K562 (cell line): ENCODE measurements around the gene ESCO1. TPM values are rescaled to one million over a fixed set of nuclear protein-coding genes. Genes with fewer than 3 reads are reported as not detected.
A peak's percentile ranks its signal among the peaks of the same experiment; 100 is the strongest.

Experiments
- ARNT ChIP-seq, 2 experiments: fragments of 450-650 bp; IDR thresholded peaks; 2 replicates each; pipeline ENCODE4 v1.6.1; 2016; ENCODE audit warnings: mild to moderate bottlenecking in 1 of 2
- BMI1 ChIP-seq: fragments of 150-350 bp; IDR thresholded peaks from 2 replicates; pipeline ENCODE4 v1.6.1; 2014; ENCODE audit warnings: low read length
- FOXK2 ChIP-seq, 2 experiments: fragments of 450-650 bp; IDR thresholded peaks in 1 of 2; conservative IDR thresholded peaks in 1 of 2; 2 replicates each; pipeline ENCODE4 v1.6.1; 2016; ENCODE audit warnings: low read depth in 2 of 2, mild to moderate bottlenecking in 1 of 2
- NR2C2 ChIP-seq, 2 experiments: fragments of 200-800 bp in 1 of 2; sonication (Bioruptor generic) in 1 of 2; sonication (generic) in 1 of 2; formaldehyde crosslinking in 1 of 2; IDR thresholded peaks; 2 replicates each; pipeline versions ENCODE4 v1.6.1 to v1.8.0; 2016 to 2022; ENCODE audit warnings: mild to moderate bottlenecking in 1 of 2, missing compliant biosample characterization in 1 of 2, missing genetic modification characterization in 1 of 2, missing genetic modification reagents in 1 of 2
- RBM14 ChIP-seq: fragments of 200-400 bp; formaldehyde crosslinking; IDR thresholded peaks from 2 replicates; pipeline ENCODE4 v1.6.1; 2018; ENCODE audit warnings: low read depth, mild to moderate bottlenecking, low read length, moderate library complexity, borderline replicate concordance; ENCODE audit not compliant: insufficient read depth
- TEAD4 ChIP-seq, 2 experiments: sonication (generic) in 1 of 2; formaldehyde crosslinking in 1 of 2; IDR thresholded peaks; 2 replicates each; pipeline versions ENCODE4 v1.6.1 to v1.8.0; 2012 to 2022; ENCODE audit warnings: borderline replicate concordance in 1 of 2, inconsistent platforms in 1 of 2, low read length in 1 of 2, mild to moderate bottlenecking in 1 of 2, missing genetic modification reagents in 1 of 2
- THRAP3 ChIP-seq: fragments of 450-650 bp; IDR thresholded peaks from 2 replicates; pipeline ENCODE4 v1.6.1; 2016; ENCODE audit warnings: mild to moderate bottlenecking, inconsistent platforms, borderline replicate concordance
- ZBTB11 ChIP-seq, 3 experiments: fragments of 200-800 bp in 1 of 3; fragments of 250-450 bp in 1 of 3; fragments of 450-650 bp in 1 of 3; sonication (Bioruptor Pico) in 1 of 3; sonication (Bioruptor generic) in 1 of 3; formaldehyde crosslinking in 1 of 3; IDR thresholded peaks; 2 replicates each; pipeline versions ENCODE4 v1.6.1 to v1.8.0; 2016 to 2022; ENCODE audit warnings: mild to moderate bottlenecking in 2 of 3, missing genetic modification characterization in 2 of 3, missing compliant biosample characterization in 1 of 3, moderate library complexity in 1 of 3
- ZBTB9 ChIP-seq: fragments of 450-650 bp; formaldehyde crosslinking; IDR thresholded peaks from 2 replicates; pipeline ENCODE4 v1.4.0; 2020; ENCODE audit warnings: mild to moderate bottlenecking, moderate library complexity
- ZFPM2 ChIP-seq: fragments of 250-450 bp; sonication (Bioruptor Pico); IDR thresholded peaks from 2 replicates; pipeline ENCODE4 v1.5.1; 2022; ENCODE audit warnings: mild to moderate bottlenecking
- ZNF12 ChIP-seq: sonication (generic); formaldehyde crosslinking; IDR thresholded peaks from 2 replicates; pipeline ENCODE4 v1.4.0; 2020; ENCODE audit warnings: mild to moderate bottlenecking, missing genetic modification reagents
- polyA plus RNA-seq, 8 experiments: library from polyadenylated mRNA; depleted of rRNA in 4 of 8; stranded (reverse) in 5 of 8; unstranded in 3 of 8; fragments of >200 nt; fragmentation: Nextera tagmentation in 2 of 8; fragmentation: Illumina TruSeq in 1 of 8; extraction: Ambion mirVana in 2 of 8; extraction: Trizol in 1 of 8; gene quantifications; 2 replicates each; pipeline versions ENCODE4 v1.2.1 to v1.2.3, GENCODE V29; 2011 to 2014; ENCODE audit warnings: inconsistent platforms in 1 of 8, missing spikeins in 1 of 8
- total RNA-seq, 7 experiments: library from RNA; depleted of rRNA in 6 of 7; stranded (reverse); fragments of >200 nt in 6 of 7; fragmentation: Illumina TruSeq in 2 of 7; extraction: Trizol in 2 of 7; gene quantifications; 2 replicates each; pipeline versions ENCODE4 v1.2.1 to v1.2.3, GENCODE V29; 2011 to 2021; ENCODE audit warnings: low replicate concordance in 1 of 7
- TF ChIP-seq, protein P1 (sequence below), 2 experiments: IDR thresholded peaks; 2 replicates each; pipeline ENCODE4 v1.6.1; 2011; ENCODE audit warnings: borderline replicate concordance in 1 of 2, control low read depth in 1 of 2, low read depth in 1 of 2, low read length in 1 of 2, mild to moderate bottlenecking in 1 of 2, mixed read lengths in 1 of 2, moderate library complexity in 1 of 2; ENCODE audit not compliant: insufficient read depth in 1 of 2, insufficient read length in 1 of 2, poor library complexity in 1 of 2, severe bottlenecking in 1 of 2; ENCODE audit errors: extremely low read depth in 1 of 2
- TF ChIP-seq, protein P2 (sequence below): fragments of 450-650 bp; IDR thresholded peaks from 2 replicates; pipeline ENCODE4 v1.6.1; 2016; ENCODE audit warnings: missing biosample characterization, missing genetic modification characterization
- TF ChIP-seq, protein P3 (sequence below): fragments of 250-450 bp; sonication (Bioruptor Pico); IDR thresholded peaks from 2 replicates; pipeline ENCODE4 v1.8.0; 2021; ENCODE audit warnings: mild to moderate bottlenecking, moderate library complexity

Gene ESCO1
- total and polyA plus RNA-seq, 9 of the 15 experiments (the other 6 are each of a cell fraction or from before 2014, with no cell fraction given) = 15.0 to 31.3 (median 19.6) TPM

DNA sequence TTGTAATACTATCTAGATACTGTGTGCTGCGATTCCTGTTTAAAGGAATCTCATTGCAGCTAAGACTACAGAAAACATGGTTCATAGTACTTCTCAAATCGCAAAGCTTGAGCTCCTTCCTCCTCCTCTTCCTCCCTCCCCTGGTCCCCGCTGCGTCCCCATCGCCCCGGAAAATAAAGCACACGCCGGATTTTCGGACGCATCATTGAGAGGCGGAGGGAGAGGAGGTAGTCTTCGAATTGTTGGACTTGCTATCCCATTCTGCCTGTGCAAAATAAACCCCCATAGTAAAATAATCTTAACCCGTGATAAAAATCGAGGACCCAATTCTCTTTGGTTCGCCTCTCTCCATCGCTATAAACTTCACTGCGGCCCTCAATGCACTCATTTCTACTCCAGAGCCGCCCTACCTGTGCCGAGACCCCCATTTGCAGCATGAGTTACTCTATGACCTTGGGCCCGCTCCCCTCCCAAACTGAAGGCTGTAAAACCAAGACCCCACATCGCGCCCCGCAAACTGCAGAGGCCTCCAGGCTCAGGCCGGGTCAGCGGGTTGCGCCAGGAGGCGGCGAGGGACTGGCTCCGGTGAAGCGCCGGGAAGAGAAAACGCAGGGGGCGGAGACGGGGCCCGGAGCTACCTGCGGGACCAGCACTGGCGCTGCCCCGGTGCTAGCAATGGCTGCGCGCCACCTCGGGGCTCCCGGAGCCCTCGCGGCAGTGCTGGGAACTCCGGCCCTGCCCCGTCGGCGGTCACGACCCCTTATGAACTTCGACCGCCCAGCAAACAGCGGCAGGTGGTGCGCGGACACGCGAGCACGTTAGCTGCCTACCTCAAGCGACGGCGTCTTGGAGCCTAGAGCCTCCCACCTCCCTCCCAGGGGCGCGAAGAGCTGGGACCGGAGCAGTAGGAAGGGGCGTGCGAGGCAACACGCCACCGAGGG lies 649 bp downstream of the ESCO1 start (continued):
- TF ChIP-seq, protein P1, sequence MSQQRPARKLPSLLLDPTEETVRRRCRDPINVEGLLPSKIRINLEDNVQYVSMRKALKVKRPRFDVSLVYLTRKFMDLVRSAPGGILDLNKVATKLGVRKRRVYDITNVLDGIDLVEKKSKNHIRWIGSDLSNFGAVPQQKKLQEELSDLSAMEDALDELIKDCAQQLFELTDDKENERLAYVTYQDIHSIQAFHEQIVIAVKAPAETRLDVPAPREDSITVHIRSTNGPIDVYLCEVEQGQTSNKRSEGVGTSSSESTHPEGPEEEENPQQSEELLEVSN (IDR thresholded peaks at IDR 0.05; ENCODE audit: borderline replicate concordance in 1 of 2, extremely low read depth in 1 of 2, insufficient read depth in 1 of 2, insufficient read length in 1 of 2, low read depth in 1 of 2, low read length in 1 of 2, poor library complexity in 1 of 2, severe bottlenecking in 1 of 2) = peak in 1 of 2 experiments; percentile 19
- peak; percentile 89 for TF ChIP-seq NR2C2 (CRISPR knock-in tag; IDR thresholded peaks at IDR 0.05)
- TF ChIP-seq NR2C2 (tag; IDR thresholded peaks at IDR 0.05) = peak; percentile 96
- TF ChIP-seq, protein P2, sequence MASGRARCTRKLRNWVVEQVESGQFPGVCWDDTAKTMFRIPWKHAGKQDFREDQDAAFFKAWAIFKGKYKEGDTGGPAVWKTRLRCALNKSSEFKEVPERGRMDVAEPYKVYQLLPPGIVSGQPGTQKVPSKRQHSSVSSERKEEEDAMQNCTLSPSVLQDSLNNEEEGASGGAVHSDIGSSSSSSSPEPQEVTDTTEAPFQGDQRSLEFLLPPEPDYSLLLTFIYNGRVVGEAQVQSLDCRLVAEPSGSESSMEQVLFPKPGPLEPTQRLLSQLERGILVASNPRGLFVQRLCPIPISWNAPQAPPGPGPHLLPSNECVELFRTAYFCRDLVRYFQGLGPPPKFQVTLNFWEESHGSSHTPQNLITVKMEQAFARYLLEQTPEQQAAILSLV = no peak
- 0 out of 6 replicates have a peak, but pooled peaks of 1 of the 3 experiments have one; percentile 24 for TF ChIP-seq ZBTB11 (CRISPR knock-in tag; IDR thresholded peaks at IDR 0.05)
- TF ChIP-seq, protein P3, sequence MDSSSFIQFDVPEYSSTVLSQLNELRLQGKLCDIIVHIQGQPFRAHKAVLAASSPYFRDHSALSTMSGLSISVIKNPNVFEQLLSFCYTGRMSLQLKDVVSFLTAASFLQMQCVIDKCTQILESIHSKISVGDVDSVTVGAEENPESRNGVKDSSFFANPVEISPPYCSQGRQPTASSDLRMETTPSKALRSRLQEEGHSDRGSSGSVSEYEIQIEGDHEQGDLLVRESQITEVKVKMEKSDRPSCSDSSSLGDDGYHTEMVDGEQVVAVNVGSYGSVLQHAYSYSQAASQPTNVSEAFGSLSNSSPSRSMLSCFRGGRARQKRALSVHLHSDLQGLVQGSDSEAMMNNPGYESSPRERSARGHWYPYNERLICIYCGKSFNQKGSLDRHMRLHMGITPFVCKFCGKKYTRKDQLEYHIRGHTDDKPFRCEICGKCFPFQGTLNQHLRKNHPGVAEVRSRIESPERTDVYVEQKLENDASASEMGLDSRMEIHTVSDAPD = no peak
- TF ChIP-seq FOXK2 (conservative IDR thresholded peaks at IDR 0.05 in 1 of 2, IDR thresholded peaks at IDR 0.05 in 1 of 2; ENCODE audit: low read depth in 2 of 2) = no peak
- no peak for TF ChIP-seq TEAD4 (IDR thresholded peaks at IDR 0.05; ENCODE audit: low read length)
- 0 out of 2 replicates have a peak, but pooled peaks have one; percentile 18 for TF ChIP-seq TEAD4 (CRISPR knock-in tag; IDR thresholded peaks at IDR 0.05; ENCODE audit: borderline replicate concordance)
- TF ChIP-seq ARNT (IDR thresholded peaks at IDR 0.05) = 0 out of 4 replicates have a peak, but pooled peaks of 1 of the 2 experiments have one; percentile 59
- peak; percentile 87 for TF ChIP-seq ZNF12 (CRISPR knock-in tag)
- TF ChIP-seq ZFPM2 (CRISPR knock-in tag) = 0 out of 2 replicates have a peak, but pooled peaks have one; percentile 43
- no peak for TF ChIP-seq THRAP3
- TF ChIP-seq ZBTB9 (CRISPR knock-in tag) = no peak
- TF ChIP-seq RBM14 = 0 out of 2 replicates have a peak, but pooled peaks have one; percentile 60
- TF ChIP-seq BMI1 = no peak
